WTC11 (cell line): Measurements from ENCODE around the gene DSG2. TPM values are rescaled to one million over a fixed set of nuclear protein-coding genes. Genes with fewer than 3 reads are reported as not detected.

Experiments
- ATAC-seq: fragments of 200-7000 bp; cut with Tn5 transposase; 2 replicates; pipeline ENCODE4 v1.10.0; 2021; ENCODE audit warnings: mild to moderate bottlenecking, moderate library complexity
- CTCF ChIA-PET: fragments of 300-600 bp; sonication (Branson Sonifier 250); formaldehyde crosslinking; loops from one replicate; lab custom pipeline; 2021; ENCODE audit warnings: antibody characterized with exemption; lab: Charles Lee
- POLR2A ChIA-PET: fragments of 350-600 bp; sonication (Branson Sonifier 250); formaldehyde crosslinking; loops from one replicate; lab custom pipeline; 2021; ENCODE audit warnings: antibody characterized with exemption; lab: Charles Lee
- DNase-seq: peaks from one replicate; pipeline ENCODE4 v3.0.0; 2021; ENCODE audit warnings: low spot score
- H3K27ac Mint-ChIP-seq: 2 replicates; pipeline ENCODE4 v1.8.0; 2021; ENCODE audit warnings: mixed read lengths
- H3K27me3 Mint-ChIP-seq: 2 replicates; pipeline ENCODE4 v1.8.0; 2021; ENCODE audit warnings: low read depth, mild to moderate bottlenecking, moderate library complexity, mixed read lengths
- H3K36me3 Mint-ChIP-seq: 2 replicates; pipeline ENCODE4 v1.8.0; 2021; ENCODE audit warnings: mixed read lengths
- H3K4me1 Mint-ChIP-seq: 2 replicates; pipeline ENCODE4 v1.8.0; 2022; ENCODE audit warnings: mixed read lengths
- H3K4me3 Mint-ChIP-seq: 2 replicates; pipeline ENCODE4 v1.8.0; 2021; ENCODE audit warnings: mild to moderate bottlenecking, moderate library complexity, mixed read lengths
- H3K9me3 Mint-ChIP-seq: 2 replicates; pipeline ENCODE4 v1.8.0; 2021; ENCODE audit warnings: mixed read lengths
- CBFB ChIP-seq: sonication (generic); formaldehyde crosslinking; IDR thresholded peaks from 2 replicates; pipeline ENCODE4 v1.8.1; 2022; ENCODE audit warnings: mild to moderate bottlenecking, low read depth, missing genetic modification reagents
- ESRRA ChIP-seq: sonication (generic); formaldehyde crosslinking; IDR thresholded peaks from 2 replicates; pipeline ENCODE4 v1.8.1; 2022; ENCODE audit warnings: mild to moderate bottlenecking, missing genetic modification reagents, borderline replicate concordance
- GABPB1 ChIP-seq: sonication (generic); formaldehyde crosslinking; IDR thresholded peaks from 2 replicates; pipeline ENCODE4 v1.8.1; 2023; ENCODE audit warnings: mild to moderate bottlenecking, missing genetic modification reagents
- HMGXB4 ChIP-seq: sonication (generic); formaldehyde crosslinking; IDR thresholded peaks from 2 replicates; pipeline ENCODE4 v1.8.1; 2023; ENCODE audit warnings: mild to moderate bottlenecking, moderate library complexity, missing genetic modification reagents
- KAT7 ChIP-seq: sonication (generic); formaldehyde crosslinking; IDR thresholded peaks from 2 replicates; pipeline ENCODE4 v1.8.1; 2023; ENCODE audit warnings: missing genetic modification reagents, mild to moderate bottlenecking, borderline replicate concordance
- NR2C2 ChIP-seq: sonication (generic); formaldehyde crosslinking; IDR thresholded peaks from 2 replicates; pipeline ENCODE4 v1.8.0; 2022; ENCODE audit warnings: mild to moderate bottlenecking, missing genetic modification reagents
- PRDM15 ChIP-seq: sonication (generic); formaldehyde crosslinking; IDR thresholded peaks from 2 replicates; pipeline ENCODE4 v1.8.0; 2022; ENCODE audit warnings: missing genetic modification reagents
- SMAD4 ChIP-seq: sonication (generic); formaldehyde crosslinking; IDR thresholded peaks from 2 replicates; pipeline ENCODE4 v1.8.0; 2022; ENCODE audit warnings: mild to moderate bottlenecking, missing genetic modification reagents
- TEAD1 ChIP-seq: sonication (generic); formaldehyde crosslinking; IDR thresholded peaks from 2 replicates; pipeline ENCODE4 v1.8.0; 2022; ENCODE audit warnings: mild to moderate bottlenecking, missing genetic modification reagents
- ZBTB21 ChIP-seq: sonication (generic); formaldehyde crosslinking; IDR thresholded peaks from 2 replicates; pipeline ENCODE4 v1.8.1; 2023; ENCODE audit warnings: mild to moderate bottlenecking, missing genetic modification reagents, borderline replicate concordance
- ZBTB43 ChIP-seq: sonication (generic); formaldehyde crosslinking; IDR thresholded peaks from 2 replicates; pipeline ENCODE4 v1.8.1; 2023; ENCODE audit warnings: mild to moderate bottlenecking, missing genetic modification reagents
- ZNF512 ChIP-seq: sonication (generic); formaldehyde crosslinking; IDR thresholded peaks from 2 replicates; pipeline ENCODE4 v1.8.1; 2022; ENCODE audit warnings: missing genetic modification reagents, borderline replicate concordance
- ZSCAN18 ChIP-seq: fragments of 250-450 bp; sonication (Bioruptor Pico); IDR thresholded peaks from 2 replicates; pipeline ENCODE4 v2.1.2; 2022; ENCODE audit warnings: mild to moderate bottlenecking, moderate library complexity
- total RNA-seq: library from RNA; stranded (reverse); gene quantifications from 3 replicates; pipeline ENCODE4 v1.2.3, GENCODE V29; 2021

DSG2 gene
- total RNA-seq, 1 experiment from 2014 or later, result 113 TPM

GRCh38 chr18:31510319-31510718, 12.3 kb downstream of the DSG2 start:
- Mint-ChIP-seq H3K36me3 (peaks cover 19% of the 10 kb centered on the region), H3K9me3 (peaks cover 10% of the 10 kb centered on the region), H3K27me3 (no peaks in the 10 kb centered on the region), H3K4me3 (no peak overlapping the region), H3K27ac (no peak overlapping the region), H3K4me1 (peaks cover 33% of the 10 kb centered on the region)
- no peak for DNase-seq
- no peak for TF ChIP-seq KAT7
- POLR2A ChIA-PET, result interaction anchor here (0.7 to 1.0 kb wide), 2 partner anchors 10 to 19 kb away, joined by 3 to 4 read pairs; no protein-coding TSS in a partner anchor
- CTCF ChIA-PET, result interaction anchor here (1.4 kb wide), 1 partner anchor 85 kb away, joined by 5 read pairs; no protein-coding TSS in a partner anchor
- ATAC-seq, result no peak

GRCh38 chr18:31511098-31511497, 13.1 kb downstream of the DSG2 start:
- H3K27me3 Mint-ChIP-seq, result no peaks in the 10 kb centered on the region
- no peak for DNase-seq
- CTCF ChIA-PET, result interaction anchor here (1.4 kb wide), 1 partner anchor 86 kb away, joined by 5 read pairs; no protein-coding TSS in a partner anchor
- POLR2A ChIA-PET, result interaction anchor here (1.0 kb wide), 1 partner anchor 11 kb away, joined by 3 read pairs; no protein-coding TSS in a partner anchor
- TF ChIP-seq SMAD4 (CRISPR knock-in tag) (no peak), GABPB1 (CRISPR knock-in tag) (no peak), PRDM15 (CRISPR knock-in tag) (no peak), ZNF512 (CRISPR knock-in tag) (no peak)
- H3K4me1 Mint-ChIP-seq, result peaks cover 33% of the 10 kb centered on the region
- no peak overlapping the region for H3K27ac Mint-ChIP-seq
- H3K36me3 Mint-ChIP-seq, result peaks cover 18% of the 10 kb centered on the region
- H3K9me3 Mint-ChIP-seq, result peaks cover 10% of the 10 kb centered on the region
- ATAC-seq, result peak; percentile 72
- H3K4me3 Mint-ChIP-seq, result no peak overlapping the region

GRCh38 chr18:31512203-31512764, 14.3 kb downstream of the DSG2 start:
- Mint-ChIP-seq H3K27me3 (no peaks in the 10 kb centered on the region), H3K4me3 (no peak overlapping the region), H3K36me3 (peaks cover 9% of the 10 kb centered on the region), H3K27ac (no peak overlapping the region), H3K9me3 (peaks cover 3% of the 10 kb centered on the region), H3K4me1 (peaks cover 33% of the 10 kb centered on the region)
- DNase-seq, result no peak
- ChIA-PET POLR2A (interaction anchor here (0.6 kb wide), 1 partner anchor 525 kb away, joined by 8 read pairs; no protein-coding TSS in a partner anchor), CTCF (interaction anchor here (1.7 kb wide), 1 partner anchor 15 kb away, joined by 4 read pairs; the partner anchor contains the start of gene DSG2)
- TF ChIP-seq GABPB1 (CRISPR knock-in tag) (peak; percentile 98), ZBTB43 (CRISPR knock-in tag) (no peak)
- 0 out of 2 replicates have a peak, but pooled peaks have one; percentile 14 for ATAC-seq

- Mint-ChIP-seq H3K36me3 (peaks cover 3% of the 10 kb centered on the region; the same call in 1 of the 2 replicates), H3K4me3 (no peak overlapping the region), H3K9me3 (no peaks in the 10 kb centered on the region), H3K27ac (peak overlapping the region; percentile 67), H3K4me1 (peaks cover 33% of the 10 kb centered on the region), H3K27me3 (no peaks in the 10 kb centered on the region)
- ChIA-PET POLR2A (no interaction called here), CTCF (interaction anchor here (1.3 to 1.7 kb wide), 2 partner anchors 16 to 89 kb away, joined by 4 to 5 read pairs; partner anchors contain the start of gene DSG2)
- TF ChIP-seq TEAD1 (no peak), CBFB (CRISPR knock-in tag) (no peak), ZBTB43 (CRISPR knock-in tag) (no peak), ZSCAN18 (no peak), ZBTB21 (CRISPR knock-in tag) (no peak), ESRRA (no peak), HMGXB4 (CRISPR knock-in tag) (no peak), NR2C2 (CRISPR knock-in tag) (no peak)
- DNase-seq (no peak), ATAC-seq (peak; percentile 46)
Observed at GRCh38 chr18:31513189-31513935, 15.4 kb downstream of the DSG2 start.
